CD4-positive, alpha-beta memory T cell (primary cell): ENCODE results near the gene NF1. TPM values are rescaled to one million over a fixed set of nuclear protein-coding genes. Genes with fewer than 3 reads are reported as not detected.

Source experiments
- CTCF ChIA-PET: fragments of 350-600 bp; sonication (Branson Sonifier 250); formaldehyde crosslinking; loops from one replicate; lab custom pipeline; 2021; ENCODE audit warnings: inconsistent platforms; ENCODE audit not compliant: partially characterized antibody; lab: Charles Lee
- POLR2A ChIA-PET: fragments of 350-600 bp; sonication (Branson Sonifier 250); formaldehyde crosslinking; loops from one replicate; lab custom pipeline; 2021; ENCODE audit not compliant: partially characterized antibody; lab: Charles Lee
- DNase-seq, 5 donors: peaks; one replicate each; pipeline versions ENCODE4 v3.0.0 to v3.0.0-alpha.2; 2020 to 2022; ENCODE audit warnings: mixed read lengths in 1 of 5
- H3K27ac ChIP-seq: one replicate; pipeline ENCODE4 v1.7.0; 2013; ENCODE audit warnings: low read depth, low read length
- H3K27me3 ChIP-seq: 2 replicates; pipeline ENCODE4 v1.7.0; 2013; ENCODE audit warnings: mild to moderate bottlenecking, low read length, moderate library complexity; ENCODE audit not compliant: insufficient read depth
- H3K36me3 ChIP-seq: 2 replicates; pipeline ENCODE4 v1.7.0; 2013; ENCODE audit warnings: mild to moderate bottlenecking, low read length, moderate library complexity; ENCODE audit not compliant: insufficient read depth
- H3K4me1 ChIP-seq: 2 replicates; pipeline ENCODE4 v1.7.0; 2013; ENCODE audit warnings: mild to moderate bottlenecking, low read length, moderate library complexity; ENCODE audit not compliant: insufficient read depth
- H3K4me3 ChIP-seq, 2 donors: one replicate each; pipeline ENCODE4 v1.7.0; 2013; ENCODE audit warnings: low read length in 2 of 2, mild to moderate bottlenecking in 1 of 2
- H3K9me3 ChIP-seq, 2 donors: one replicate each; pipeline ENCODE4 v1.7.0; 2013; ENCODE audit warnings: low read length in 2 of 2, control low read depth in 1 of 2; ENCODE audit not compliant: control insufficient read depth in 1 of 2
- H3K27ac Mint-ChIP-seq, 7 donors: one replicate each; pipeline ENCODE4 v1.8.0; 2020 to 2021; ENCODE audit warnings: mixed read lengths in 7 of 7, mild to moderate bottlenecking in 6 of 7, inconsistent platforms in 3 of 7, moderate library complexity in 3 of 7
- H3K27me3 Mint-ChIP-seq, 2 donors: one replicate each; pipeline ENCODE4 v1.8.0; 2020 to 2021; ENCODE audit warnings: mixed read lengths in 2 of 2
- H3K36me3 Mint-ChIP-seq, 2 donors: one replicate each; pipeline ENCODE4 v1.8.0; 2020 to 2021; ENCODE audit warnings: mixed read lengths in 2 of 2, inconsistent platforms in 1 of 2, mild to moderate bottlenecking in 1 of 2
- H3K4me1 Mint-ChIP-seq, 4 donors: one replicate each; pipeline ENCODE4 v1.8.0; 2020 to 2021; ENCODE audit warnings: mixed read lengths in 4 of 4, mild to moderate bottlenecking in 1 of 4
- H3K4me3 Mint-ChIP-seq, 8 donors: one replicate each; pipeline ENCODE4 v1.8.0; 2020 to 2021; ENCODE audit warnings: mixed read lengths in 8 of 8, mild to moderate bottlenecking in 7 of 8, moderate library complexity in 6 of 8, inconsistent platforms in 3 of 8
- H3K9me3 Mint-ChIP-seq, 8 donors: one replicate each; pipeline ENCODE4 v1.8.0; 2020 to 2021; ENCODE audit warnings: mixed read lengths in 8 of 8, mild to moderate bottlenecking in 5 of 8, inconsistent platforms in 3 of 8, moderate library complexity in 1 of 8
- intact Hi-C: fragments of 100-400 bp; cut with micrococcal nuclease; formaldehyde crosslinking; loops from one replicate; pipeline ENCODE4 v1.15.1; 2023
- polyA plus RNA-seq, 2 donors: library from polyadenylated mRNA; unstranded; fragments of 300-500 nt; fragmentation: Illumina TruSeq; gene quantifications; one replicate each; pipeline ENCODE4 v1.2.3, GENCODE V29; 2021
- total RNA-seq, 2 experiments: library from RNA; stranded (reverse); gene quantifications; one replicate each; pipeline ENCODE4 v1.2.3, GENCODE V29; 2021

NF1 gene
- total and polyA plus RNA-seq, 4 experiments from 2014 or later, result 5.5 to 52.4 (median 27.9) TPM

GRCh38 chr17:31130286-31131224, 35.8 kb downstream of the NF1 start:
- no peaks in the 10 kb centered on the region for H3K9me3 ChIP-seq
- H3K4me3 Mint-ChIP-seq, result no peak overlapping the region
- H3K36me3 Mint-ChIP-seq, result peaks cover 4% of the 10 kb centered on the region in 2 donors
- H3K4me3 ChIP-seq, result no peak overlapping the region
- no peaks in the 10 kb centered on the region for H3K27me3 ChIP-seq
- H3K27ac Mint-ChIP-seq, result no peak overlapping the region
- POLR2A ChIA-PET, result interaction anchor here (0.8 kb wide), 1 partner anchor 13 kb away, joined by 3 read pairs; no protein-coding TSS in a partner anchor
- H3K4me1 ChIP-seq, result no peaks in the 10 kb centered on the region
- no peak for DNase-seq
- intact Hi-C loops, result no loop called here
- H3K36me3 ChIP-seq, result no peaks in the 10 kb centered on the region
- H3K27me3 Mint-ChIP-seq, result no peaks in the 10 kb centered on the region
- H3K4me1 Mint-ChIP-seq, result no peaks in the 10 kb centered on the region
- no peak overlapping the region for H3K27ac ChIP-seq
- no peaks in the 10 kb centered on the region for H3K9me3 Mint-ChIP-seq
- CTCF ChIA-PET, result no interaction called here

GRCh38 chr17:31131299-31131698, 36.5 kb downstream of the NF1 start:
- H3K27ac Mint-ChIP-seq, result no peak overlapping the region
- peaks cover 6 to 9% of the 10 kb centered on the region in 2 donors for H3K36me3 Mint-ChIP-seq
- Histone ChIP-seq H3K36me3 (no peaks in the 10 kb centered on the region), H3K4me3 (no peak overlapping the region), H3K27me3 (no peaks in the 10 kb centered on the region), H3K4me1 (no peaks in the 10 kb centered on the region), H3K9me3 (no peaks in the 10 kb centered on the region), H3K27ac (no peak overlapping the region)
- H3K4me1 Mint-ChIP-seq, result no peaks in the 10 kb centered on the region
- no peak overlapping the region for H3K4me3 Mint-ChIP-seq
- no peaks in the 10 kb centered on the region for H3K27me3 Mint-ChIP-seq
- POLR2A ChIA-PET, result interaction anchor here (0.8 kb wide), 1 partner anchor 13 kb away, joined by 3 read pairs; no protein-coding TSS in a partner anchor
- intact Hi-C loops, result no loop called here
- no peak for DNase-seq
- CTCF ChIA-PET, result no interaction called here
- H3K9me3 Mint-ChIP-seq, result no peaks in the 10 kb centered on the region

- DNase-seq, result no peak
- Mint-ChIP-seq H3K36me3 (peaks cover 11 to 15% of the 10 kb centered on the region in 2 donors), H3K27ac (no peak overlapping the region), H3K27me3 (no peaks in the 10 kb centered on the region), H3K4me3 (no peak overlapping the region), H3K4me1 (no peaks in the 10 kb centered on the region), H3K9me3 (peaks cover 0 to 2% (median 0%) of the 10 kb centered on the region in 8 donors)
- H3K36me3 ChIP-seq, result no peaks in the 10 kb centered on the region
- no peaks in the 10 kb centered on the region for H3K9me3 ChIP-seq
- no peak overlapping the region for H3K27ac ChIP-seq
- no peak overlapping the region for H3K4me3 ChIP-seq
- POLR2A ChIA-PET, result no interaction called here
- no peaks in the 10 kb centered on the region for H3K4me1 ChIP-seq
- no peaks in the 10 kb centered on the region for H3K27me3 ChIP-seq
- CTCF ChIA-PET, result no interaction called here
- intact Hi-C loops, result no loop called here
Measured at GRCh38 chr17:31132977-31133376, 38.2 kb downstream of the NF1 start.

GRCh38 chr17:31134576-31134975, 39.8 kb downstream of the NF1 start:
- Histone ChIP-seq H3K27me3 (no peaks in the 10 kb centered on the region), H3K36me3 (no peaks in the 10 kb centered on the region), H3K4me1 (no peaks in the 10 kb centered on the region), H3K4me3 (no peak overlapping the region), H3K27ac (no peak overlapping the region), H3K9me3 (no peaks in the 10 kb centered on the region)
- H3K27ac Mint-ChIP-seq, result no peak overlapping the region
- CTCF ChIA-PET, result interaction anchor here (0.7 kb wide), 1 partner anchor 133 kb away, joined by 3 read pairs; no protein-coding TSS in a partner anchor
- no peak overlapping the region for H3K4me3 Mint-ChIP-seq
- peaks cover 0 to 2% (median 0%) of the 10 kb centered on the region in 8 donors for H3K9me3 Mint-ChIP-seq
- POLR2A ChIA-PET, result no interaction called here
- intact Hi-C loops, result no loop called here
- H3K27me3 Mint-ChIP-seq, result no peaks in the 10 kb centered on the region
- no peak for DNase-seq
- no peaks in the 10 kb centered on the region for H3K4me1 Mint-ChIP-seq
- peaks cover 11 to 15% of the 10 kb centered on the region in 2 donors for H3K36me3 Mint-ChIP-seq

GRCh38 chr17:31136319-31136718, 41.5 kb downstream of the NF1 start:
- POLR2A ChIA-PET, result no interaction called here
- H3K36me3 Mint-ChIP-seq, result peaks cover 11 to 15% of the 10 kb centered on the region in 2 donors

GRCh38 chr17:31140111-31140510, 45.3 kb downstream of the NF1 start:
- Mint-ChIP-seq H3K27ac (no peak overlapping the region), H3K4me1 (no peaks in the 10 kb centered on the region), H3K9me3 (peaks cover 0 to 2% (median 0%) of the 10 kb centered on the region in 8 donors), H3K27me3 (no peaks in the 10 kb centered on the region), H3K4me3 (no peak overlapping the region), H3K36me3 (peaks cover 7 to 14% of the 10 kb centered on the region in 2 donors)
- CTCF ChIA-PET, result no interaction called here
- Histone ChIP-seq H3K4me1 (no peaks in the 10 kb centered on the region), H3K27ac (no peak overlapping the region), H3K9me3 (no peaks in the 10 kb centered on the region), H3K4me3 (no peak overlapping the region), H3K36me3 (no peaks in the 10 kb centered on the region), H3K27me3 (no peaks in the 10 kb centered on the region)
- intact Hi-C loops, result no loop called here
- no peak for DNase-seq
- POLR2A ChIA-PET, result no interaction called here

More at GRCh38 chr17:31136319-31136718, 41.5 kb downstream of the NF1 start:
- DNase-seq, result no peak
- Mint-ChIP-seq H3K4me3 (no peak overlapping the region), H3K9me3 (peaks cover 0 to 2% (median 0%) of the 10 kb centered on the region in 8 donors), H3K27me3 (no peaks in the 10 kb centered on the region), H3K27ac (no peak overlapping the region), H3K4me1 (no peaks in the 10 kb centered on the region)
- CTCF ChIA-PET, result no interaction called here
- intact Hi-C loops, result no loop called here
- Histone ChIP-seq H3K4me1 (no peaks in the 10 kb centered on the region), H3K4me3 (no peak overlapping the region), H3K27me3 (no peaks in the 10 kb centered on the region), H3K9me3 (no peaks in the 10 kb centered on the region), H3K27ac (no peak overlapping the region), H3K36me3 (no peaks in the 10 kb centered on the region)

- Mint-ChIP-seq H3K27me3 (no peaks in the 10 kb centered on the region), H3K27ac (no peak overlapping the region), H3K4me3 (no peak overlapping the region), H3K36me3 (peaks cover 0 to 14% of the 10 kb centered on the region in 2 donors), H3K4me1 (no peaks in the 10 kb centered on the region), H3K9me3 (no peaks in the 10 kb centered on the region)
- no peaks in the 10 kb centered on the region for H3K36me3 ChIP-seq
- intact Hi-C loops, result no loop called here
- no peaks in the 10 kb centered on the region for H3K9me3 ChIP-seq
- H3K4me3 ChIP-seq, result no peak overlapping the region
- DNase-seq, result no peak
- H3K27me3 ChIP-seq, result no peaks in the 10 kb centered on the region
- H3K4me1 ChIP-seq, result no peaks in the 10 kb centered on the region
- no peak overlapping the region for H3K27ac ChIP-seq
- ChIA-PET POLR2A (interaction anchor here (1.3 kb wide), 1 partner anchor 13 kb away, joined by 3 read pairs; no protein-coding TSS in a partner anchor), CTCF (no interaction called here)
Measured at GRCh38 chr17:31144428-31144827, 49.7 kb downstream of the NF1 start.
